ENCODE results near the gene FAM81A.

DNA sequence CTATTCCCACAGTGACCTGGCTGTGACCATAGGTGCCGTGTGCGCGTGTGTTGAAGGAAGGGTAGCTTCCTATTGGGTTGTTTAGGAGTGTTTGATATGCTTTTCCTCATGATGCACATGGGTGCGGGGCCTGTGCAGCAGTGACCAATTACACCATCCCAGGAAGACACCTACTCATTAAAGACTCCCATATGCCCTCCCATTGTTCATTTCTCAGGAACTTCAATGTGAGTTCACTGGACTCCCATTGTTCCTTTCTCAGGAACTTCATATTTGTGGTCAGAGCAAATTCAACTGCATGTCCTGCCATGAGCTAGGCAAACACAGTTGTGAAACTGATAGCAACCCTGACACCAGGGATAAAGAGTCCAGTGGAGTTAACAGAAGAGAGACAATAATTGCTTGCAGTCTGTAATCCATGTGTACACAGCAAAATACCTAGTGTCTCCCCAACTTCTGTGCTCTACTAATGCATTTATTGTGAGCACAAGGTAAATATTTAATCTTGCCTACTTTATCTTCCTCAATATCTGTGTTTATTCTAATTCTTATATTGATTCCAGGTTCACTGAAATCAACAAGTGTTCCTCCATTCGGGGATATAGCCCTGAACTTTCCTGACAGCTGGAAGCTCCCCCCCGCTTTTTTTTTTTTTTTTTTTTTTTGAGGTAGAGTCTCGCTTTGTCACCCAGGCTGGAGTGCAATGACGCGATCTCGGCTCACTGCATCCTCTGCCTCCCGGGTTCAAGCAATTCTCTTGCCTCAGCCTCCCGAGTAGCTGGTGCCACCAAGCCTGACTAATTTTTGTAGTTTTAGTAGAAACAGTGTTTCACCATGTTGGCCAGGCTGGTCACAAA is 116.1 kb downstream of the FAM81A start:
- TF ChIP-seq, protein P1, sequence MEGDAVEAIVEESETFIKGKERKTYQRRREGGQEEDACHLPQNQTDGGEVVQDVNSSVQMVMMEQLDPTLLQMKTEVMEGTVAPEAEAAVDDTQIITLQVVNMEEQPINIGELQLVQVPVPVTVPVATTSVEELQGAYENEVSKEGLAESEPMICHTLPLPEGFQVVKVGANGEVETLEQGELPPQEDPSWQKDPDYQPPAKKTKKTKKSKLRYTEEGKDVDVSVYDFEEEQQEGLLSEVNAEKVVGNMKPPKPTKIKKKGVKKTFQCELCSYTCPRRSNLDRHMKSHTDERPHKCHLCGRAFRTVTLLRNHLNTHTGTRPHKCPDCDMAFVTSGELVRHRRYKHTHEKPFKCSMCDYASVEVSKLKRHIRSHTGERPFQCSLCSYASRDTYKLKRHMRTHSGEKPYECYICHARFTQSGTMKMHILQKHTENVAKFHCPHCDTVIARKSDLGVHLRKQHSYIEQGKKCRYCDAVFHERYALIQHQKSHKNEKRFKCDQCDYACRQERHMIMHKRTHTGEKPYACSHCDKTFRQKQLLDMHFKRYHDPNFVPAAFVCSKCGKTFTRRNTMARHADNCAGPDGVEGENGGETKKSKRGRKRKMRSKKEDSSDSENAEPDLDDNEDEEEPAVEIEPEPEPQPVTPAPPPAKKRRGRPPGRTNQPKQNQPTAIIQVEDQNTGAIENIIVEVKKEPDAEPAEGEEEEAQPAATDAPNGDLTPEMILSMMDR (IDR thresholded peaks at IDR 0.05; ENCODE audit: low read depth, low read length): no peak
- TF ChIP-seq EZH2phosphoT487 (IDR thresholded peaks at IDR 0.05; ENCODE audit: low read depth): no peak

Measured in OCI-LY3 (cell line).